NCI-H69 (cell line): ENCODE measurements around the gene ZP1.
"Not testable (repeated sequence)": the region's sequence is repeated elsewhere in the genome, so short reads cannot be mapped to it uniquely, and the experiment has no call there.

ENCODE experiments used
- DNase-seq: peaks from one replicate; lab custom pipeline; 2025; lab: John Stamatoyannopoulos, UW

ZP1 gene

GRCh38 chr11:60878245-60879101, 11.1 kb downstream of the ZP1 start:
- no peak for DNase-seq

- DNase-seq, result no peak
Observed at GRCh38 chr11:60879104-60879503, 11.8 kb downstream of the ZP1 start.

GRCh38 chr11:60879971-60880588, 12.7 kb downstream of the ZP1 start:
- peak; percentile 60 for DNase-seq

GRCh38 chr11:60880643-60881282, 13.4 kb downstream of the ZP1 start:
- DNase-seq, result peak; percentile 56

GRCh38 chr11:60887556-60887955, 20.2 kb downstream of the ZP1 start:
- peak; percentile 82 for DNase-seq

- no peak for DNase-seq
Observed at GRCh38 chr11:60889869-60890311, 22.5 kb downstream of the ZP1 start.

GRCh38 chr11:60890696-60891095, 23.4 kb downstream of the ZP1 start:
- DNase-seq, result no peak

GRCh38 chr11:60891103-60891741, 23.9 kb downstream of the ZP1 start:
- peak; percentile 25 for DNase-seq

- DNase-seq, result no peak
Observed at GRCh38 chr11:60895687-60896086, 28.3 kb downstream of the ZP1 start.

GRCh38 chr11:60897496-60897895, 30.2 kb downstream of the ZP1 start:
- DNase-seq, result no peak

GRCh38 chr11:60899046-60899936, 31.9 kb downstream of the ZP1 start:
- DNase-seq, result peak; percentile 71

GRCh38 chr11:60899977-60900376, 32.6 kb downstream of the ZP1 start:
- DNase-seq, result no peak

GRCh38 chr11:60900673-60901404, 33.5 kb downstream of the ZP1 start:
- no peak for DNase-seq

- no peak for DNase-seq
Observed at GRCh38 chr11:60902625-60903024, 35.3 kb downstream of the ZP1 start.

GRCh38 chr11:60905047-60905446, 37.7 kb downstream of the ZP1 start:
- DNase-seq, result peak; percentile 91

- DNase-seq, result peak; percentile 72
Observed at GRCh38 chr11:60905551-60906113, 38.3 kb downstream of the ZP1 start.

GRCh38 chr11:60906132-60906972, 39.0 kb downstream of the ZP1 start, which contains the start of gene PRPF19:
PRPF19 (minus strand) TSS chr11:60906585; CDS start chr11:60906382, 203 bp downstream.
- peak; percentile 98 for DNase-seq

- DNase-seq, result no peak
Observed at GRCh38 chr11:60908803-60909202, 41.5 kb downstream of the ZP1 start.

GRCh38 chr11:60909680-60910280, 42.4 kb downstream of the ZP1 start:
- not testable (repeated sequence) for DNase-seq
